Adrenal gland (tissue), 5 donors: ENCODE measurements around the gene CYP2U1.

Experiments
- CTCF ChIP-seq, 6 experiments: fragments of 450-650 bp in 4 of 6; fragments of 200-600 bp in 2 of 6; sonication (generic) in 1 of 6; IDR thresholded peaks; 1 replicate in 5 of 6; 2 replicates in 1 of 6; pipeline versions ENCODE4 v1.5.1 to v1.8.0; 2016 to 2021; ENCODE audit warnings: antibody characterized with exemption in 6 of 6, mild to moderate bottlenecking in 2 of 6, moderate library complexity in 1 of 6
- POLR2A ChIP-seq, 2 donors: fragments of 450-650 bp; IDR thresholded peaks; one replicate each; pipeline ENCODE4 v1.6.1; 2017; ENCODE audit warnings: antibody characterized with exemption in 2 of 2, mild to moderate bottlenecking in 2 of 2, moderate library complexity in 1 of 2
- donor health status: DM: no; HTN: no; CAD: no.

GRCh38 chr4:107945809-107946208 is 14.5 kb downstream of the CYP2U1 start:
- TF ChIP-seq CTCF (IDR thresholded peaks at IDR 0.05) (no peak), POLR2A (IDR thresholded peaks at IDR 0.05) (no peak)
